GM19468 (cell line): ENCODE data around the gene ASCC1.
"Not testable (repeated sequence)": the region's sequence is repeated elsewhere in the genome, so short reads cannot be mapped to it uniquely, and the experiment has no call there.

Experiments
- ATAC-seq: cut with Tn5 transposase; IDR thresholded peaks from one replicate; pipeline ENCODE4 v1.9.1; 2021; ENCODE audit warnings: mild to moderate bottlenecking, moderate library complexity, moderate number of reproducible peaks; ENCODE audit not compliant: unreplicated experiment; ENCODE audit errors: extremely low read depth

ASCC1 gene

DNA sequence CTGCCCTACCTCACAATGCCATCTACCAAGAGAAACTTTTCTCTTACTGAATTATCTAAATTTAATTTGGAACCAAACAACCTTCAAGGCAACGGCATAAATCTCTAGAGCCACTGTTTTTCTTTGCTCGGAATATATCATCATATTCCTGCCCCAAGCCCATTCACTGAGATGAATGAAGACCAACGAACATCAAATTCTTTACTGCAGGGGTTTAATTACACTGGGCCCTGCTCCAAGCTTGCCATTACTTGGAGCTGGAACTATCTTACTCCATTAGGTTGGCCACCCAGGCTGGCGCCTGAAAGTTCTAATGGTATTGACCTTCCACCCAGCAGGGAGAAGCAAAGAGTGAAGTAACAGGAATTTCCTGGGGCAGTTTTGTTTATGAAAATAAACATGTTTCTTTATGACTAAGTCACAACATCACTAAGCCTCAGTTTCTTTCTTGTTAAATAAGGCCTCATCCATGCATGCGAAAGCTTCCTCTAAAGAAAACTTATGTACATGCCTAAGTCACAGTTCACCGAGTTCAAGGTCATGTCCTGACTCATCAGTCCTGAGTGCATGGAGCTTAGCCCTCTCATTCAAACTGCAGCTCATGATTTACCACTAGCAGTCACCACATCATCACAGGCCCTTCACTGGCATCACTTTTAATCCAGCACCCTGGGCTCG is 42.3 kb downstream of the ASCC1 start:
- ATAC-seq = no peak

DNA sequence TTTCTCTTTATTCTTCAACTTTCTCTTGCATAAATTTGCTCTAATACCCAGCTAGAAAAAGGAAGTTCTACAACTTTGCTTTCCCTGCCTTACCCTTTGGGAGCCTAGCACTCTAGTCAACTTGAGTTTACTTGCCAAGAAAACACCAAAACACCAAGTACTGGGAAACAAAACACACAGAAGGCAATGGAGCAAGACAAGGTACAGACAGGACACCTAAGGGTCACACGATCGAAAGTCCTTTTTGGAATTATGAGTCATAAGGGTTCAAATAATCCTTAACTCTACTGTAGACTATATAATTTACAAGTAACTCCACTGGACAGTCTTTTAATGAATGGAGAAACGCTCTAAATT is 42.8 kb downstream of the ASCC1 start:
- no peak for ATAC-seq

DNA sequence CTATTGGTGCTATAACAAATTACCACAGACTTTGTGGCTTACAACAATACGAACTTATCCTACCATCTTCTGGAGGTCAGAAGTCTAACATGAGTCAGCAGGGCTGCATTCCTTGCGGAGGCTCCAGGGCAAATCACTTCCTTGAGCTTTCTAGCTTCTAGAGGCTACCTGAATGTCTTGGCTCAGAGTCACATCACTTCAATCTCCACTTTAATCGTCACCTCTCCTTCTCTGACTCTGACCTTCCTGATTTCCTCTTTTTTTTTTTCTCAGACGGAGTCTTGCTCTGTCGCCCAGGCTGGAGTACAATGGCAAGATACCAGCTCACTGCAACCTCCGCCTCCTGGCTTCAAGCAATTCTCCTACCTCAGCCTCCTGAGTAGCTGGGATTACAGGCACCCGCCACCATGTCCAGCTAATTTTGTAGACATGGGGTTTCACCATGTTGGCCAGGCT is 44.9 kb downstream of the ASCC1 start:
- ATAC-seq = no peak

DNA sequence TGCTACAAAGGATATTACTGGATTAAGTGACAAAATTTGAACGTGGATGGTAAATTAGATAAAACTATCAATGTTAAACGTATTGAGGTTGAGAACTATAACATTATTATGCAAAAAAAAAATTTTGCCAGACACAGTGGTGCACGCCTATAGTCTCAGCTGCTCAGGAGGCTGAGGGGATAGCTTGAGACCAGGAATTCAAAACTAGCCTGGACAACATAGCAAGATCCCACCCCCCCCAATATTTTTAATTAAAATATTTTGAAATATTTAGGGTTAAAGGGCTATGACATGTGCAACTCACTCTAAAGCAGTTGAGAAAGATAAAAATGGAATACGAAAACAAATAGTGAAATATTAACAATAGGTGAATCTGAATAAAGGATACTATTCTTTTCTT is 45.3 kb downstream of the ASCC1 start:
- no peak for ATAC-seq

DNA sequence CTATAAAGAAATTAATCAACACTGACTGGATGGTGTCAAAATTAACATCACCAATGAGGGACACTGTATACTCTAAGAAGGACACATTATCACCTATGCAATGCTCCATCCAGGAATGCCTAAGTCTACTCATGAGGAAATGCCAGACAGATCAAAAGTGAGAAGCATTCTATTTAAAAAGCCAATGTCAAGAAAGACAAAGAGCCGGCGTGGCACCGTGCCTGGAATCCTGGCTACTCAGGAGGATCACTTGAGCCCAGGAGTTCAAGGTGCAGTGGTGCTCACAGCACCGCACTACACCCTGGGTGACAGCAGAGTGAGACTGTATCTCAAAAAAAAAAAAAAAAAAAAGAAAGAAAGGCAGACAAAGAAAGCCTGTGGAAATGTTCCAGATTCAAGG is 45.8 kb downstream of the ASCC1 start:
- ATAC-seq = no peak

DNA sequence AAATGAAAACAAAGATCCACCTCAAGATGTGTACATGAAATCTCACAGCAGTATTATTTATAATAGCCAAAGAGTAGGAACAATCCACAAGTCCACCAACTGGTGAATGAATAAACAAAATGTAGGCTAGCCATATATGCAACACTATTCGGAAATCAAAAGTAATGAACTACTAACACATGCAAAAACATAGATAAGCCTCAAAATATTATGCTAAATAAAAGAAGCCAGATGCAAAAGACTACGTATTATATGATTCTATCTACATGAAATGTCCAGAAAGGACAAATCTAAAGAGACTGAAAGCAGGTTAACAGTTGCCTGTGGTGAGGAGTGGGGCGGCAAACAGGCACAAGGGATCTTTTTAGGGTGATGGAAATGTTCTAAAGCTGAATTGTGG is 49.0 kb downstream of the ASCC1 start:
- ATAC-seq = no peak

DNA sequence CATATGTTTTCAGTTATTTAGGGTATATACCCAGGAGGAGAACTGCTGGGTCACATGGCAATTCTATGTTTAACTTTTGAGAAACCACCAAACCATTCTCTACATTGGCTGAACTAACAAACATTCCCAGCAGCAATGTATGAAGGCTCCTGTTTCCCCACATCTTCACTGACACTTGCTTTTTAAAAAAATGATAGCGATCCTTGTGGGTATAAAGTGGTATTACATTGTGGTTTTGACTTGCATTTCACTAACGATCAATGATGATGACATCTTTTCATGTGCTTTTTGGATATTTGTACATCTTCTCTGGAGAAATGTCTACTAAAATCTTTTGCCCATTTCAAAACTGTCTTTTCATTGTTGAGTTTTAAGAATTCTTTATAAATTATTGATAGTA is 51.5 kb downstream of the ASCC1 start:
- no peak for ATAC-seq

DNA sequence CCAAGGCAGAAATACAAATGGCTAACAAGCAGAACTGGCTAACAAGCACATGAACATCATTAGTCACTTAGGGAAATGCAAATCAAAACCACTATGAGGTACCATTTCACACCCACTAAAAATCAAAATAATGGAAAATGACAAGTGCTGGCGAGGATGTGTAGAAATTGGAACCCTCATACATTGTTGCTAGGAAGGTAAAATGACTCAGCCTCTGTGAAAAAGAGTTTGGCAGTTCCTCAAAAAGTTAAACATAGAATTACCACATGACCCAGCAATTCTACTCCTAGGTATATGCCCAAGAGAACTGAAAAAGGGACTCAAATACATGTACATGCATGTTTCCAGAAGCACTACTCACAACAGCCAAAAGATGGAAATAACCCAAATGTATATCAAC is 53.1 kb downstream of the ASCC1 start:
- ATAC-seq = no peak

DNA sequence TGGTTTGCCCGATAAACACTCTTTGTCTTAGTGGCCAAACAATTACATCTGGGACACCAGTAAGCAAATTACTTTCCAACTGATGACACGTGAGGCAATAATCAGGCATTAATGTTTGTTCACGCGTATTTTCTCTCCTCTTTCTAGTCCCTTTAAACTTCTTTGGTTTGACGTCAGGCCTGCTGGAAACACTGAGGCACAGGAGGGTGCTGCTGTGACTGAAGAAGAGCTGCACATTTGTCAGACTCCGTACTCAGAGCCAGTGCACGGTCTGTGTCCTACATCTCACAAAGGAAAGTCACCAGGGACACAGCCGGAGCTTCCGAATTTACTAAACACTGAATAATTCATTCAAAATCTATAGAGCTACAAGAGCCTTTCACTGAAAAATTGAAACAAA is 57.9 kb downstream of the ASCC1 start:
- no peak for ATAC-seq

DNA sequence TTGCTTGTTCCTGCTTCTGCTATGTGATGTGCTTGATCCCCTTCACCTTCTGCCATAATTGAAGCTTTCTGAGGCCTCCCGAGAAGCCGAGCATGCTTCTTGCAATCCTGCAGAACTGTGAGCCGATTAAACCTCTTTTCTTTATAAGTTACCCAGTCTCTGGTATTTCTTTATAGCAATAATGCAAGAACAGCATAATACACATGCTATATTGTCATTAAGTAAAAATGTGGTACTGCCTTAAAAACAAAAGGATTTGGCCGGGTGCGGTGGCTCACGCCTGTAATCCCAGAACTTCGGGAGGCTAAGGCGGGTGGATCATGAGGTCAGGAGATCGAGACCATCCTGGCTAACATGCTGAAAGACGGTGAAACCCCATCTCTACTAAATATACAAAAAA is 59.9 kb downstream of the ASCC1 start:
- ATAC-seq = no peak

DNA sequence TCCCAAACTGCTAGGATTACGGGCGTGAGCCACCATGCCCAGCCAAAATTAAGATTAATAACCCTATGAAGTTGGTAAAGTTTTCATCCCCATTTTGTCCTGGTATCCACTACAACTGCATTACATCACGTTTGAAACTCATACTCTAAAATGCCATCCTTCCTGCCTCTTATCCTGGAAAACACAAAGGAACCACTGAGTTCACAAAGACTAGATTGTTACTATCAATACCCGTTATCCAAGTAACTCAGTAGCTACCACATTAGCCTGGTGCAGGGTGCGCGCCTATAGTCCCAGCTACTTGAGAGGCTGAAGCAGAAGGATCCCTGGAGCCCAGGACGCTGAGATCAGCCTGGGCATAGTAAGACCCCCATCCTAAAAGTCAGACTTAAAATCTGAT is 63.8 kb downstream of the ASCC1 start:
- no peak for ATAC-seq

DNA sequence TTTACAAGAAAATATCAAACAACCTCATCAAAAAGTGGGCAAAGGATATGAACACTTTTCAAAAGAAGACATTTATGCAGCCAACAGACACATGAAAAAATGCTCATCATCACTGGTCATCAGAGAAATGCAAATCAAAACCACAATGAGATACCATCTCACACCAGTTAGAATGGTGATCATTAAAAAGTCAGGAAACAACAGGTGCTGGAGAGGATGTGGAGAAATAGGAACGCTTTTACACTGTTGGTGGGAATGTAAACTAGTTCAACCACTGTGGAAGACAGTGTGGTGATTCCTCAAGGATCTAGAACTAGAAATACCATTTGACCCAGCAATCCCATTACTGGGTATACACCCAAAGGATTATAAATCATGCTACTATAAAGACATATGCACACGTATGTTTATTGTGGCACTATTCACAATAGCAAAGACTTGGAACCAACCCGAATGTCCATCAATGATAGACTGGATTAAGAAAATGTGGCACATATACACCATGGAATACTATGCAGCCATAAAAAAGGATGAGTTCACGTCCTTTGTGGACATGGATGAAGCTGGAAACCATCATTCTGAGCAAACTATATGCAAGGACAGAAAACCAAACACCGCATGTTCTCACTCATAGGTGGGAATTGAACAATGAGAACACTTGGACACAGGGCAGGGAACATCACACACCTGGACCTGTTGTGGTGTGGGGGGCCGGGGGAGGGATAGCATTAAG is 65.2 kb downstream of the ASCC1 start:
- not testable (repeated sequence) for ATAC-seq

DNA sequence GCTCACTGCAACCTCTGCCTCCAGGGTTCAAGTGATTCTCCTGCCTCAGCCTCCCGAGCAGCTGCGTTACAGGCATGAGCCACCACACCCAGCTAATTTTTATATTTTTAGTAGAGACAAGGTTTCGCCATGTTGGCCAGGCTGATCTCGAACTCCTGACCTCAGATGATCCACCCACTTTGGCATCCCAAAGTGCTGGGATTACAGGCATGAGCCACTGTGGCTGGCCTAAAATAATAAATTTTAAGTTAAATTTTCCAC is 68.8 kb downstream of the ASCC1 start:
- ATAC-seq = not testable (repeated sequence)

DNA sequence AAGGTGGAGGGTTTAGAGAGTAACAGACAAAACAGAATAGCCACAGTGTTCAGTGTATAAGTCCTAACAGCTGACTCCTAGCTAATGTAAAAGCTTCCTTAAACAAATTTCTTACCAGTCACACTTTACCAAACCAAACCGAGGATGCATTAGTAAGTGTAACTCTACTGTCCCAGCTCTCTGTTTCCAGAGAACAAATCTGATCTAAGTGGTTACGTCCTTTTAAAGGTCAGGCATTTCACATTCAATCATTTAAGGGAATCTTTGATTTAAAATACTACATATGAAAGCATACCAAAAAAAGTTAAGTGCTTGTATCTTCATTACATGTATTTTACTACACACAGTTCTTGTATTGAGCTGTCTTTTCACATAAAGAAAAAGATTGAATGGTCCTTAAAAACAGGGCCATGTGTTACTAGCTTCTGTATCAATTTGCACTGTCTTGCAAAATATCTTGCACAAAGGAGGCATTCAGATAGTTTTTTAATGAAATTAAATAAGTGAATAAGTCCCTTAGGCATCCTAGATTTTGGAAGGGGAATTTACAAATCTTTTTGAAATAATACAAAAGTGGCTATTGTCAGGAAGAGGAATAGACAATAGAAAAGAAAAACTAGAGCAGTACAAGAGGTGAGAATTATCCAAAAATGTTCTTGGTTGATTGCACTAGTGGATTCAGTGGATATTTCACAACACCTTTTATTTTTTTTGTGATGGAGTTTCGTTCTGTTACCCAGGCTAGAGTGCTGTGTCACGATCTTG is 69.3 kb downstream of the ASCC1 start:
- ATAC-seq = no peak

DNA sequence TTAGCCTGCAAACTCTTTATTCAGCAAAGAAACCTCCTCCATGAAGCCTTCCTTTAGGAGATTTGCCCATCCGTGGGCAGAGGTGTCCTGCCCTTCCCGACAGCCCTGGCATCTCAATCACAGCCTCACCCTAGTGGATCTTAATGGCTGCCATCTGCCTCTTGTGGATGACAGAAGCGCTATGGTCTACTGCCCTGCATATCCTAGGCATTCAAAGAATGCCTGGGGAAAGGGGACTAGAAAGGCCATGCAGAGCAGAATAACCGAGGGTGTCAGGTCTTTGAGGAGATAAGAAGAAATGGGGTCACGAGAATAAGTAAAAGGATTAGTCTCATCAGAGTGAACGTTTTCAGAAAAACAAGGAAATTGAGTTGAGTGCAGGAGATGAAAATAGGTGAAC is 70.0 kb downstream of the ASCC1 start:
- ATAC-seq = no peak

DNA sequence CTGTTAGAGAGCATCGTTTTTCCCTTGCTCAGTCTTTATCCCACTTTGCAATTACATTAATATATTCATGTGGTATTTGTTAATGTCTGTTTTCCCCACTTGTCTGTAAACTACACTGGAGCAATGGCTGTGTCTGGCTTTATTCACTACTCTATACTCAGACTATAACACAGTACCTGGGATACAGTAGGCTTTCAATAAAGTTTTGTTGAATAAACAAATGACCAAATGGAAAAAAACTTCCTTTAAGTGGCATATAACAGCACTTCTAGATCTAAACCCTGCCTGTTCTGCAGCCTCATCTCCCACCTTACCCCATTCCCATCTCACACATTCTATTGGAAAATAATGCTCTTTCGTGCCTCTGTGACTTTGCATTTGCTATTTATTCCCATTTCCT is 70.4 kb downstream of the ASCC1 start:
- ATAC-seq = no peak

DNA sequence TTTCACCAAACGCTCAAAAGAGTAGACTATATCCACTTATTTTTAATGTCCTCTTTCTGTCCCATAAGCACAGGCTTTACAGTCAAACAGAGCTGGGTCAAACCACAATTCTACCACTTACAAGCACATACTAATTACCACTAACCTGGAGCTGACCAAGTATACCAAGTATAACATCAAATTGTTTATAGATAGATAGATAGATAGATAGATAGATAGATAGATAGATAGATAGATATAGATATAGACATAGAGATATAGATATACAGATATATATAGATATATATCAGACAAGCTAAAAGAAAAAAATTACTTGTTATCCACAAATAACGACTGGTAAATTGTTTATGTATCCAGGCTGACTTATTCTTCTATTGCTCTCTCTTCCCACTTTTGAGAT is 75.2 kb downstream of the ASCC1 start:
- no peak for ATAC-seq

DNA sequence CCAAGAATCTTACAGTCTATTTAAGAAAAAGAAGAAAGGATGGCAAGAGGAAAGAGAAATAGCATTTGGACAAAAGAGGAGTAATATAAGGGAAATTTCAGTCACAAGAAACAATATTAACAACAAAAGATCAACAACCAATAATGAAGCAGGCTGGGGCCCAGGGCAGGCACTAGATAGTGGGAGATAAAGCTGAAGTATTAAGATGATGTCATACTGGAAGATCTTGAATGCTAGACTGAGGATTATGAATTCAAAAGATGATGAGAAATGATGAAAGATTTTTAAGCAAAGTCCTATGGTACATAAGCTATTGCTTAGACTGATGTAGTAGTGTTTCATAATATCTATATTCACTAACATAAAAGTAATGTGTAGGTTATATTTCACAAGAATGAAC is 75.9 kb downstream of the ASCC1 start:
- no peak for ATAC-seq

DNA sequence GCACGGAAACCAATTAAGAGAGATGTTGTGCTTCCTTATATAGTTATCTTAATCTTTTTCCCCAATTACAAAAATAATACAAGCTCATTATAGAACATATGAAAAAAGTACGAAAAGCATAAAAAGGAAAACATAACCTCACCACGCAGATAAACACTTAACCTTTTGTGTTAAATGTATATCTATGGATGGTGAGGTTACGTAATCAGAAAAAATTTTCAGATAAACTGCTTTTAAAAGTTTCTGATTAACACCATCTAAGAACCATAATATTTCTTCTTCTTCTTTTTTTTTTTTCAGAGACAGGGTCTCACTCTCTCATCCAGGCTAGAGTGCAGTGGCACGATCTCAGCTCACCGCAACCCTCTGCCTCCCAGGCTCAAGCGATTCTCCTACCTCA is 78.5 kb downstream of the ASCC1 start:
- ATAC-seq = no peak

DNA sequence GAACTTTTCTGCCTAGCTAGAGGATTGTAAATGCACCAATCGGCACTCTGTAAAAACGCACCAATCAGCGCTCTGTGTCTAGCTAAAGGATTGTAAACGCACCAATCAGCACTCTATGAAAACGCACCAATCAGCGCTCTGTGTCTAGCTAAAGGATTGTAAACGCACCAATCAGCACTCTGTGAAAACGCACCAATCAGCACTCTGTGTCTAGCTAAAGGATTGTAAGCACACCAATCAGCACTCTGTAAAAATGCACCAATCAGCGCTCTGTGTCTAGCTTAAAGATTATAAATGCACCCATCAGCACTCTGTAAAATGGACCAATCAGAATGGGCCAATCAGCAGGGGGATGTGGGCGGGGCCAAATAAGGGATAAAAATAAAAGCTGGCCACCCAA is 79.9 kb downstream of the ASCC1 start:
- not testable (repeated sequence) for ATAC-seq
